ENCODE measurements around the gene ZNF667.
A peak's percentile ranks its signal among the peaks of the same experiment; 100 is the strongest.

ZNF667 gene

GRCh38 chr19:56398809-56399208, 78.3 kb downstream of the ZNF667 start:
- no peak for DNase-seq (ENCODE audit: low spot score)
- TF ChIP-seq CTCF (IDR thresholded peaks at IDR 0.05; ENCODE audit: borderline replicate concordance, control extremely low read depth, extremely low read depth, insufficient read depth, missing control alignments): no peak
- in situ Hi-C loops (cut with MboI; ENCODE audit: low sequenced_read_pairs, unreplicated experiment): no loop called here

GRCh38 chr19:56393119-56394012, 83.8 kb downstream of the ZNF667 start, which contains the start of gene ZNF582:
TSS of gene ZNF582 (minus strand) at chr19:56393534. CDS start at chr19:56391752, 1,782 bp downstream.
- peak; percentile 96 for DNase-seq (ENCODE audit: low spot score)
- TF ChIP-seq CTCF (IDR thresholded peaks at IDR 0.05; ENCODE audit: borderline replicate concordance, control extremely low read depth, extremely low read depth, insufficient read depth, missing control alignments): peak; percentile 80
- in situ Hi-C loops (cut with MboI; ENCODE audit: low sequenced_read_pairs, unreplicated experiment): no loop called here
